Stimulated activated CD4-positive, alpha-beta T cell treated with anti-CD3 and anti-CD28 coated beads, Interleukin-12 subunit alpha, Interleukin-12 subunit beta, amount 100 ng/mL, for 24 hours (primary cell): ENCODE measurements around the gene EYA3.
A peak's percentile ranks its signal among the peaks of the same experiment; 100 is the strongest.

ENCODE experiments used
- DNase-seq, 2 experiments: peaks; one replicate each; pipeline ENCODE4 v3.0.0-alpha.2; 2020; ENCODE audit warnings: low read depth in 2 of 2

Gene EYA3

GRCh38 chr1:27940870-27941560 is 147.4 kb downstream of the EYA3 start:
- no peak for DNase-seq

- peak; percentile 21 to 65 for DNase-seq
Measured at GRCh38 chr1:27940297-27940696, 148.1 kb downstream of the EYA3 start.

GRCh38 chr1:27938488-27938887 is 149.9 kb downstream of the EYA3 start:
- no peak for DNase-seq

GRCh38 chr1:27937524-27937836 is 150.9 kb downstream of the EYA3 start:
- no peak for DNase-seq

GRCh38 chr1:27936370-27936769 is 152.0 kb downstream of the EYA3 start:
- no peak for DNase-seq

- DNase-seq: no peak
Measured at GRCh38 chr1:27935721-27936120, 152.7 kb downstream of the EYA3 start.

GRCh38 chr1:27934818-27935549 is 153.4 kb downstream of the EYA3 start, which contains the start of gene SMPDL3B:
SMPDL3B (plus strand) TSS chr1:27935000; CDS start chr1:27935184, 184 bp downstream.
- DNase-seq: no peak

GRCh38 chr1:27931759-27932158 is 156.7 kb downstream of the EYA3 start:
- DNase-seq: no peak

- DNase-seq: no peak
Measured at GRCh38 chr1:27931184-27931583, 157.2 kb downstream of the EYA3 start.

- DNase-seq: no peak
Measured at GRCh38 chr1:27928216-27928954, 160.0 kb downstream of the EYA3 start.

- DNase-seq: no peak
Measured at GRCh38 chr1:27922272-27922671, 166.1 kb downstream of the EYA3 start.
